Progenitor cell of endocrine pancreas (in vitro differentiated cells): Measurements from ENCODE around the gene LCA5L. TPM values are rescaled to one million over a fixed set of nuclear protein-coding genes. Genes with fewer than 3 reads are reported as not detected.
A peak's percentile ranks its signal among the peaks of the same experiment; 100 is the strongest.
"Not testable (repeated sequence)": the region's sequence is repeated elsewhere in the genome, so short reads cannot be mapped to it uniquely, and the experiment has no call there.

Experiments
- DNase-seq: peaks from one replicate; pipeline ENCODE4 v3.0.0; 2021; ENCODE audit warnings: low spot score; ENCODE audit not compliant: unreplicated experiment
- H3K27ac Mint-ChIP-seq: 2 replicates; pipeline ENCODE4 v1.8.0; 2021; ENCODE audit warnings: mild to moderate bottlenecking, moderate library complexity, mixed read lengths
- H3K27me3 Mint-ChIP-seq: 2 replicates; pipeline ENCODE4 v1.8.0; 2021; ENCODE audit warnings: mixed read lengths
- H3K36me3 Mint-ChIP-seq: 2 replicates; pipeline ENCODE4 v1.8.0; 2022; ENCODE audit warnings: mixed read lengths; ENCODE audit not compliant: insufficient read depth
- H3K4me1 Mint-ChIP-seq: 2 replicates; pipeline ENCODE4 v1.8.0; 2021; ENCODE audit warnings: low read depth, mixed read lengths
- H3K4me3 Mint-ChIP-seq: 2 replicates; pipeline ENCODE4 v1.8.0; 2021; ENCODE audit warnings: low read depth, mild to moderate bottlenecking, moderate library complexity, mixed read lengths
- H3K9me3 Mint-ChIP-seq: 2 replicates; pipeline ENCODE4 v1.8.0; 2021; ENCODE audit warnings: low read depth, mixed read lengths
- total RNA-seq: library from RNA; stranded (reverse); gene quantifications from 2 replicates; pipeline ENCODE4 v1.2.1, GENCODE V29; 2021
- TF ChIP-seq, protein P1 (sequence below): fragments of 200-600 bp; sonication (generic); IDR thresholded peaks from one replicate; pipeline ENCODE4 v1.5.0; 2021; ENCODE audit warnings: antibody characterized with exemption, mild to moderate bottlenecking; ENCODE audit not compliant: unreplicated experiment

The LCA5L gene
- total RNA-seq, 1 donor from 2014 or later: 1.3 TPM

DNA sequence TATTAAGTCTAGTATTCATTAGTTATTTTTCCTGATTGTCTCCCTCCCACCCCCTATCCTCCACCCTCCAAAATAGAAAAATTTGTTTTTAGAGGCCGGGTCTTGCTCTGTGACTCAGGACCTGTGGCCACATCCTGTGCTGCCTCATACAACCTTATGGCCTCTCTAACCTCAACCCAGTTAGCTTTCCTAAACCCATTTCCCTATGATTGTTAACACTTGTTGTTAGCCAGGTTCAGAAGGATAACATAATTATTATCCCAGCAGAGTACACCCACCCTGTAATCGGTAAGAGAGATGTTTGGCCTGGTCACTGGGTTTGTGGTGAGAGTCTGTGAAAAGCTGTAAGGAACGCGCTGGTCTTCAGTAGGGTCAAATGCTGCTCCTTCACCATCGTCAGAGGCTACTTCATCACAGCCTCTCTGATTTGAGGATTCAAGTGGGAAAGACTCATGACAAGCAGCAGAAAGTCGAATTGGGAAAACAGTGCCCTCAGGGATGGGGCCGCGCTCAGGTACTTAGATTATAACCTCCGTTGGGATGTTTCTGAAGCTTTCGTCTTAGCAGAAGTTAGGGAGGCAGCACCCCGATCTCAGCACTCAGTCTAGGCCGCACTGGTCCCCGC is 60.8 kb downstream of the LCA5L start:
- Mint-ChIP-seq H3K27me3 (no peaks in the 10 kb centered on the region), H3K4me1 (peaks cover 13% of the 10 kb centered on the region), H3K36me3 (peaks cover 2% of the 10 kb centered on the region), H3K4me3 (no peak overlapping the region), H3K9me3 (no peaks in the 10 kb centered on the region), H3K27ac (no peak overlapping the region)
- TF ChIP-seq, protein P1, sequence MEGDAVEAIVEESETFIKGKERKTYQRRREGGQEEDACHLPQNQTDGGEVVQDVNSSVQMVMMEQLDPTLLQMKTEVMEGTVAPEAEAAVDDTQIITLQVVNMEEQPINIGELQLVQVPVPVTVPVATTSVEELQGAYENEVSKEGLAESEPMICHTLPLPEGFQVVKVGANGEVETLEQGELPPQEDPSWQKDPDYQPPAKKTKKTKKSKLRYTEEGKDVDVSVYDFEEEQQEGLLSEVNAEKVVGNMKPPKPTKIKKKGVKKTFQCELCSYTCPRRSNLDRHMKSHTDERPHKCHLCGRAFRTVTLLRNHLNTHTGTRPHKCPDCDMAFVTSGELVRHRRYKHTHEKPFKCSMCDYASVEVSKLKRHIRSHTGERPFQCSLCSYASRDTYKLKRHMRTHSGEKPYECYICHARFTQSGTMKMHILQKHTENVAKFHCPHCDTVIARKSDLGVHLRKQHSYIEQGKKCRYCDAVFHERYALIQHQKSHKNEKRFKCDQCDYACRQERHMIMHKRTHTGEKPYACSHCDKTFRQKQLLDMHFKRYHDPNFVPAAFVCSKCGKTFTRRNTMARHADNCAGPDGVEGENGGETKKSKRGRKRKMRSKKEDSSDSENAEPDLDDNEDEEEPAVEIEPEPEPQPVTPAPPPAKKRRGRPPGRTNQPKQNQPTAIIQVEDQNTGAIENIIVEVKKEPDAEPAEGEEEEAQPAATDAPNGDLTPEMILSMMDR: no peak
- no peak for DNase-seq

DNA sequence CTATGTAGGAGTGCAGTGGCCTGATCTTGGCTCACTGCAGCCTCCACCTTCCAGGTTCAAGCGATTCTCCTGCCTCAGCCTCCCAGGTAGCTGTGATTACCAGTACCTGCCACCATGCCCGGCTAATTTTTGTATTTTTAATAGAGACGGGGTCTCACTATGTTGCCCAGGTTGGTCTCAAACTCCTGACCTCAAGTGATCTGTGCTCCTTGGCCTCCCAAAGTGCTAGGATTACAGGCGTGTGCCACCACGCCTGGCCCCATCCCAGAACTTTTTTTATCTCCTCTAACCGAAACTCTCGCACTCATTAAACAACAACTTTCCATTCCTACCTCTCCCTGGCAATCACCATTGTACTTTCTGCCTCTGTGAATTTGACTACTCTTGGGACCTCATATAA is 63.5 kb downstream of the LCA5L start:
- H3K27ac Mint-ChIP-seq, H3K36me3 Mint-ChIP-seq, H3K4me1 Mint-ChIP-seq, DNase-seq, H3K9me3 Mint-ChIP-seq, H3K27me3 Mint-ChIP-seq: not testable (repeated sequence)
- H3K4me3 Mint-ChIP-seq: peak overlapping the region; percentile 9

DNA sequence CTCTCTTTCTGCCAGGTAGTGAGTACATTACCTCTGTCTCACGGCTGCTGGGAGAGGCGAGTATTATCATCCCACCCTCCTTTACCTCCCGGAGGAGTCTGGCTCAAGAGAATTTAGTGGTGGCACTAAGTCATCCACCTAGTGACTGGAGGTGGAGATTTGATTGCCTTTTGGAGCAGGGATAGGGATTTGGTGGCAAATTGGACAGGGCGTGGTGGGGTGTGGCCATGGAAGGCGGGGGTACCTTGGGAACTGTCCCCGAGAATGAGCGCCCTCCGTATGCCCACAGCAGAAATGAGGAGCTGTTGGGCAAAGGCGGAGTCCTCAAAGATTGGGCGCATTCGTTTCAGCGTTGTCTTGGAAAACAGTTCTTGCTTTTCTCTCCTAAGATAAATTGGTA is 64.6 kb downstream of the LCA5L start:
- peak overlapping the region; percentile 91 for H3K4me3 Mint-ChIP-seq
- DNase-seq: no peak
- peaks cover 5% of the 10 kb centered on the region for H3K4me1 Mint-ChIP-seq
- no peak overlapping the region for H3K27ac Mint-ChIP-seq
- peaks cover 2% of the 10 kb centered on the region for H3K36me3 Mint-ChIP-seq
- no peaks in the 10 kb centered on the region for H3K27me3 Mint-ChIP-seq
- TF ChIP-seq, protein P1: no peak
- no peaks in the 10 kb centered on the region for H3K9me3 Mint-ChIP-seq

DNA sequence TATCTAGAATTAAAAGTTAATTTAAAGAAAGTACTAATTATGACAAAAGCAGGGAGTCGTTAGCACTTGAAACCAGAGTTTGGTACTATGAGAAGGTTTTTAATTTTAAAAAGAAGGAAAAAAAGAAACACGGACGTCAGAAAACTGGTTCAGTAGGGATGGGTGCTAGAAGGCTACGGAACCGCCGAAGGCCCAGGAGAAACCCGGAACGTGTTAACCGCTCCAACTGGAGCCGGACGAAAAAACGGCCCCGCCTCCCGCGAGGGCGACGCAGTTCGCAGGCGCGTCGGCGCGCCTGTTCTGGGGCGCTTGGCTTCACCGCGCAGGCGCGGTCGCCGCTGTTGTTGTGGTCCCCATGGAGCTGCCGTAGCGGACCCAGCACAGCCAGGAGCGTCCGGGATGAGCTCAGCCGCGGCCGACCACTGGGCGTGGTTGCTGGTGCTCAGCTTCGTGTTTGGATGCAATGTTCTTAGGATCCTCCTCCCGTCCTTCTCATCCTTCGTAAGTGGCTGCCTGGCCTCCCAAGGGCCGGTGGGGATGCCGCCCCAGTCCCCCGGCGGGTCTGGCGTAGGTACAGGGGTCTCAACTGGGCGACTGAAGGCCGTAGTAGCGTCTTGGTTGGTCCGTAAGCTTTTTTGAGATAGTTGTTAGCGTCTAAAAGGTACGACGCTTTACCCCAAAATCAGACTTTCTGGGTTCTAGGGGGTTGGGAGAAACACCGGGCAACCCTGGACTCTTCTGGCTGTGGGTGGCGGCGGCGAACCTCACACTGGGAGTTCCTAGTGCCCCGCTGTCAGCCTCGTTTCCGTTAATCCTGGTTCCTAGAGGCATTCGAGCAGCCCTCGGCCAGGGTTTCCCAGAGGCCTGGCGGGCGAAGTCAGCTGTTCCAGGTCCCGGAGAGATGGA is 65.3 kb downstream of the LCA5L start:
- Mint-ChIP-seq H3K9me3 (no peaks in the 10 kb centered on the region), H3K36me3 (peaks cover 2% of the 10 kb centered on the region)
- TF ChIP-seq, protein P1: no peak

DNA sequence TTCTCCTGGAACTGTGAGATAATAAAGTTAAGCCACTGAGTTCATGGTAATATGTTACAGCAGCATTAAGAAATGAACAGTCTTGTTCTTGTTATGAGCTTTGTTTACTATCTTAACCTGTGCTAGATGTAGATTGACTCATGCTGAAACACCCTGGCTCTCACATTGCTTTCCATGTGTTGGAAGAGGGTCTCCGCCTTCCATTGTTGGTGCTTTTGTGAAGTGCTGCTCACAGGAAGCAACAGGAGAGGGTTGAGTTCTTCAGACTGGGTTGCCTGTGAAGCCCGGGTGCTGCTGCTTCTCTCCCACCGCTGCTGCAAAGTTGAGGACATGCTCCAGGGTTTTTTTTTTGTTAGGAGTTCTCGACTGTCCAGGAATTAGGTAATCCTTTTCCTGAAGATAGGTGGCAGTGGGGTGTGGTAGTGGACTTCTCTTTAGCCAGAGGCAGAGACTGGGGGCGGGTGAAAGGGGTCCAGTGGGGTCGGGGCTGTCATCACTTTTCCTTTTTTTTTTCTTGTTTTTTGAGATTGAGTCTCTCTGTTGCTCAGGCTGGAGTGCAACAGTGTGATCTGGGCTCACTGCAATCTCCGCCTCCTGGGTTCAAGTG is 68.0 kb downstream of the LCA5L start:
- no peak for DNase-seq
- Mint-ChIP-seq H3K36me3 (peaks cover 2% of the 10 kb centered on the region), H3K27me3 (peaks cover 6% of the 10 kb centered on the region), H3K4me1 (peaks cover 5% of the 10 kb centered on the region), H3K4me3 (no peak overlapping the region), H3K9me3 (no peaks in the 10 kb centered on the region), H3K27ac (no peak overlapping the region)
- TF ChIP-seq, protein P1: no peak

More for the DNA sequence above, 65.3 kb downstream of the LCA5L start:
- peak overlapping the region; percentile 91 for H3K4me3 Mint-ChIP-seq
- peak overlapping the region; percentile 73 for H3K27ac Mint-ChIP-seq
- peaks cover 5% of the 10 kb centered on the region for H3K4me1 Mint-ChIP-seq
- peak; percentile 74 for DNase-seq
- peaks cover under 1% of the 10 kb centered on the region for H3K27me3 Mint-ChIP-seq
